Brain microvascular endothelial cell (primary cell): ENCODE results near the gene IL33.

ENCODE experiments used
- DNase-seq: peaks from one replicate; pipeline ENCODE4 v3.0.0-alpha.2; 2020
- H3K27ac ChIP-seq: fragments of 250-450 bp; sonication (Bioruptor Pico); 2 replicates; pipeline ENCODE4 v1.5.1; 2020; ENCODE audit warnings: mild to moderate bottlenecking, moderate library complexity
- H3K27me3 ChIP-seq: fragments of 250-450 bp; sonication (Bioruptor Pico); replicated peaks from 2 replicates; pipeline ENCODE4 v1.5.1; 2020; ENCODE audit warnings: mild to moderate bottlenecking
- H3K36me3 ChIP-seq: fragments of 250-450 bp; sonication (Bioruptor Pico); replicated peaks from 2 replicates; pipeline ENCODE4 v1.5.1; 2020; ENCODE audit warnings: mild to moderate bottlenecking
- H3K4me3 ChIP-seq: 2 replicates; pipeline ENCODE4 v1.5.1; 2011; ENCODE audit warnings: low read depth, mild to moderate bottlenecking, control low read depth, low read length, moderate library complexity
- in situ Hi-C: cut with HindIII; loops from 2 replicates; pipeline ENCODE4 v1.10.0; 2017; ENCODE audit warnings: low sequenced_read_pairs, low pct_ligation_motif_present
- TF ChIP-seq, protein P1 (sequence below): IDR thresholded peaks from 2 replicates; pipeline ENCODE4 v1.5.1; 2011; ENCODE audit warnings: low read depth, mild to moderate bottlenecking, moderate library complexity, low read length, control low read depth, inconsistent platforms; ENCODE audit errors: missing control alignments

The IL33 gene

DNA sequence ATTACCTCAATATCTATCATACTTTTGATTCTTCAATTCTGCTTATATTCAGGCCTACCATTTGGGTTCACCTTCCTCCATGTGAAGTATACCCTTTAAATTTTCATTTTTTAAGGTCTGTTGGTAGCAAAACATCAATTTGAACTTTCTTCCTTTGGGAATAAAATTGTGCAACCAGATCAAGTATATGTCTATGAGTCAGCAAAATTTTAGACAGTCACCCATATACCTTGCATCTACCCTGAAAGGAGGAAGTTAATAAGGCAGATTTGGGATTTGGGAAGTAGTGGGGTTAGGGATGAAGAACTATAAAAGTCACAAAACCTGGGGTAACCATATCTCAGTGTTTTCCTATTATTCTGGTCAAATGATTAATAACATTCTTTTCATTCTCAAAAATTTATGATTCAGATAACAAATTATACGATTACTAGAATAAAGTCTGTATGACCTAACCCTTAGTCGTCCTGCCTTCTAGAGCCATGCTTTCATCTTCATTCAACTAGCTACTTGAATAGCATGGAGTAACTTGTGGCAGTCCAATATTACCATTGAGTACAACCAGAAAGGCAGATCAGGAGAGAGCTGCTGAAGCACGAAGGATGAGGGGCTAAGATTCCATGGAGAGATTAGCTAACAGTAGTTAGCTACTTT, 2.8 kb upstream of the IL33 start:
- H3K4me3 ChIP-seq = no peak overlapping the region
- no peaks in the 10 kb centered on the region for H3K27me3 ChIP-seq
- in situ Hi-C loops = no loop called here
- TF ChIP-seq, protein P1, sequence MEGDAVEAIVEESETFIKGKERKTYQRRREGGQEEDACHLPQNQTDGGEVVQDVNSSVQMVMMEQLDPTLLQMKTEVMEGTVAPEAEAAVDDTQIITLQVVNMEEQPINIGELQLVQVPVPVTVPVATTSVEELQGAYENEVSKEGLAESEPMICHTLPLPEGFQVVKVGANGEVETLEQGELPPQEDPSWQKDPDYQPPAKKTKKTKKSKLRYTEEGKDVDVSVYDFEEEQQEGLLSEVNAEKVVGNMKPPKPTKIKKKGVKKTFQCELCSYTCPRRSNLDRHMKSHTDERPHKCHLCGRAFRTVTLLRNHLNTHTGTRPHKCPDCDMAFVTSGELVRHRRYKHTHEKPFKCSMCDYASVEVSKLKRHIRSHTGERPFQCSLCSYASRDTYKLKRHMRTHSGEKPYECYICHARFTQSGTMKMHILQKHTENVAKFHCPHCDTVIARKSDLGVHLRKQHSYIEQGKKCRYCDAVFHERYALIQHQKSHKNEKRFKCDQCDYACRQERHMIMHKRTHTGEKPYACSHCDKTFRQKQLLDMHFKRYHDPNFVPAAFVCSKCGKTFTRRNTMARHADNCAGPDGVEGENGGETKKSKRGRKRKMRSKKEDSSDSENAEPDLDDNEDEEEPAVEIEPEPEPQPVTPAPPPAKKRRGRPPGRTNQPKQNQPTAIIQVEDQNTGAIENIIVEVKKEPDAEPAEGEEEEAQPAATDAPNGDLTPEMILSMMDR = no peak
- H3K27ac ChIP-seq = no peak overlapping the region
- no peak for DNase-seq
- H3K36me3 ChIP-seq = no peaks in the 10 kb centered on the region

DNA sequence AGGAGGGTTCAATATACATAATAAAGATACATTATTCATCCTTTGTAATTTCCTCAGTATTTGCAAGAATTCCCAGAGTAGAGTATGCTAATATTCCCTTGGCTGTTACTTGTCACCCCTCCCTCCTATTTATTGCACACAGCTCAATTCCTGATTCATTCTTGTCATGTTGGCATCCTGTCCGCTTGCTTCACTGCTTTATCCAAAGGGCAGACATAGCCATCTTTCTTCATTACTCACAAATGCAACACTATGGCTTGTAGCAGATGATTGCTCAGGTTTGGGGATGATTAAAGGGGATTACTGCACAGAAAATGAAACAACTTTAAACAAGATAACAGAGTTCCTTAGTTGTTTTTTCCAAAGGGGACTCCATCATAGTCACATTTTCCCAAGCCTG, 1.2 kb upstream of the IL33 start:
- H3K27ac ChIP-seq = no peak overlapping the region
- no peaks in the 10 kb centered on the region for H3K36me3 ChIP-seq
- no peak overlapping the region for H3K4me3 ChIP-seq
- no peak for DNase-seq
- TF ChIP-seq, protein P1 = no peak
- in situ Hi-C loops = no loop called here
- no peaks in the 10 kb centered on the region for H3K27me3 ChIP-seq

DNA sequence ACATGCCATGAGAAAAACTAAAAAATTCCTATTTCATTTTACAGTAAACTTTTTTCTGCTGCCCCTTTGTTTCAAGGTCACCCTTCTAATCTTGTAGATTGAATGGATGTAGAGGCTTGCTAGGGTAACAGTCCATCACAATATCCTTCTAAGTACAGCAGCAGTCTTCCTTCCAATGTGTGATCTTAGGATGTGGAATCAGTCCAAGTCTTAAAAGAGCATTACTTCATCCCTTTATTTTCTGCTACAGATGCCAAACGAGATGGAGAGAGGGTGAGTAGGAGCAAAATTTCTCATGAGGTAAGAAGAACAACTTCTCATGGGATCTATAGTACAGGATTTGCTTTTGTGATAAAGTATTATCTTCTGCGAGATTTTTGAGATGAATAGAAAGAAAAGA, 704 bp upstream of the IL33 start:
- in situ Hi-C loops = no loop called here
- H3K27me3 ChIP-seq = no peaks in the 10 kb centered on the region
- TF ChIP-seq, protein P1 = no peak
- no peak overlapping the region for H3K4me3 ChIP-seq
- no peaks in the 10 kb centered on the region for H3K36me3 ChIP-seq
- H3K27ac ChIP-seq = no peak overlapping the region
- DNase-seq = no peak

DNA sequence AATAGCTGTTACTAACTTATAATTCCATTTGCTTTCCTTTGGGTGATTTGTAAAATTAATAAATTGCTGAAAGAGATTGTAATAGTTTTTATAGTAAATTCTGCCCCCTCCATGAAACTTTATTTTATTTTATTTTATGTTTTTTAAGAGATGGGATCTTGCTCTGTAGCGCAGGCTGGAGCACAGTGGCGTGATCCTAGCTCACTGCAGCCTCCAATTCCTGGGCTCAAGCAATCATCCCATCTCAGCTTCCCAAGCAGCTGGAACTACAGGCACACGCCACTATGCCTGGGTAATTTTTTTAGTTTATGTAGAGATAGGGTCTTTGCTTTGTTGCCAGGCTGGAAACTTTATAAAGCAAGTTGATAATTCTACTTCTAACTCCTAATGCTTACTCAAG, 395 bp downstream of the IL33 start:
- H3K36me3 ChIP-seq = no peaks in the 10 kb centered on the region
- H3K4me3 ChIP-seq = no peak overlapping the region
- TF ChIP-seq, protein P1 = no peak
- no peak overlapping the region for H3K27ac ChIP-seq
- in situ Hi-C loops = no loop called here
- no peak for DNase-seq
- H3K27me3 ChIP-seq = no peaks in the 10 kb centered on the region

DNA sequence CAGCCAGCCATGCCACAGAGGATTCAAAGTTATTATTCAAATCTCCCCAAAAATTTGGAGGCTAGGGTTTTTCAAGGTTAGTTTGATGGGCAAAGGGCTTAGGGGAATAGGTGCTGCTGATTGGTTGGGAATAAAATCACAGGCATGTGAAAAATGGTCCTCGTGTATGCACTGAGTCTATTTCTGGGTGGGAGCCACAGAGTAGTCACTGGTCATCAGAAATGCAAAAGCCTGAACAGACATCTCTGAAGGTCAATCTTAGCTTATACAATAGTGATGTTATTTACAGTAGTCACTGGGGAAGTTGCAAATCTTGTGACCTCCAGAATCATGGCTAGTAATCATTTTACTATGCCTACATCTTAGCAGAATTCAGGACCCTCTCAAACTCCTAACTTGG, 1.3 kb downstream of the IL33 start:
- H3K27ac ChIP-seq = no peak overlapping the region
- H3K4me3 ChIP-seq = no peak overlapping the region
- in situ Hi-C loops = no loop called here

More for the DNA sequence above, 1.3 kb downstream of the IL33 start:
- Histone ChIP-seq H3K36me3 (no peaks in the 10 kb centered on the region), H3K27me3 (no peaks in the 10 kb centered on the region)
- TF ChIP-seq, protein P1 = no peak
- no peak for DNase-seq
